ENCODE results near the gene SLC13A2.

DNA sequence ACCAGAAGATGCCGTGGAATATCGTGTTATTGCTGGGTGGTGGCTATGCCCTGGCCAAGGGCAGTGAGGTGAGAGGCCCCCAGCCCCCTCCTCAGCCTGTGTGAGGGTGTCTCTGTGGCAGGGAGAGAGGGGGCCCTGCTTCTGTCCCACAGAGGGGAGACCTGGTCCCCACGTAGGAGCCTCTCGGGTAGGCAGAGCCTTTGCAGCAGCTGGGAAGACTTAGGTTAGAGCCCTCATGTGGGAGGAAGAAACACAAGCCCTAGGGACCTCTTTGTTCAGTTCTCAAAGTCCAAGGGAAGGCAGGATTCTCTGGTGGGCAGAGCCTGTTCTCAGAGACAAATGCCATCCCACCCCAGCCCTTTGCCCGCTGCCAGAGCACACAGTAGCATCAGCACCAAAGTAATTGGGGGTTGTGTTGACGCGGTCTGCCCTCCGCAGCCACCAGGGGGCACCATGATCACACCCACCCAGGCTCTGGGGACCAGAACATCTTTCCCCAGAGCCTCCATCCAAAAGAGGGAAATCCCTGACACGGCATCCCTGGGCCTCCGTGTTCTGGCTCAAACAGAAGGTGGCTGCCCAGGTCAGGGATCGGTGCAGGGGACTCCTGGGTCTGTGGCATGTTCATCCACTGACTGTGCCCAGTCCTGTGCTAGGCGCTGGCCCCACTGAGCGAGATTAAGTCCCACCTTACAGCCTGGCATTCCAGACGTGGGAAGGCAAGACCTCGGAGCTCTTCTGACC is 21.2 kb downstream of the SLC13A2 start:
- TF ChIP-seq, protein P1, sequence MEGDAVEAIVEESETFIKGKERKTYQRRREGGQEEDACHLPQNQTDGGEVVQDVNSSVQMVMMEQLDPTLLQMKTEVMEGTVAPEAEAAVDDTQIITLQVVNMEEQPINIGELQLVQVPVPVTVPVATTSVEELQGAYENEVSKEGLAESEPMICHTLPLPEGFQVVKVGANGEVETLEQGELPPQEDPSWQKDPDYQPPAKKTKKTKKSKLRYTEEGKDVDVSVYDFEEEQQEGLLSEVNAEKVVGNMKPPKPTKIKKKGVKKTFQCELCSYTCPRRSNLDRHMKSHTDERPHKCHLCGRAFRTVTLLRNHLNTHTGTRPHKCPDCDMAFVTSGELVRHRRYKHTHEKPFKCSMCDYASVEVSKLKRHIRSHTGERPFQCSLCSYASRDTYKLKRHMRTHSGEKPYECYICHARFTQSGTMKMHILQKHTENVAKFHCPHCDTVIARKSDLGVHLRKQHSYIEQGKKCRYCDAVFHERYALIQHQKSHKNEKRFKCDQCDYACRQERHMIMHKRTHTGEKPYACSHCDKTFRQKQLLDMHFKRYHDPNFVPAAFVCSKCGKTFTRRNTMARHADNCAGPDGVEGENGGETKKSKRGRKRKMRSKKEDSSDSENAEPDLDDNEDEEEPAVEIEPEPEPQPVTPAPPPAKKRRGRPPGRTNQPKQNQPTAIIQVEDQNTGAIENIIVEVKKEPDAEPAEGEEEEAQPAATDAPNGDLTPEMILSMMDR (tag by site-specific recombination; IDR thresholded peaks at IDR 0.05) = peak; percentile 86
- no peak for TF ChIP-seq YY1 (tag by site-specific recombination; IDR thresholded peaks at IDR 0.05)

All from HEK293 (cell line).